Measurements from ENCODE around the gene EIF2B1.

- TF ChIP-seq CTCF (IDR thresholded peaks at IDR 0.05; ENCODE audit: insufficient read depth, low read length, poor library complexity, severe bottlenecking) (no peak), EZH2phosphoT487 (conservative IDR thresholded peaks at IDR 0.05; ENCODE audit: low read length) (no peak)
Observed at GRCh38 chr12:123602651-123603195, 30.8 kb downstream of the EIF2B1 start.

All from SU-DHL-6 (cell line).